Omental fat pad (tissue), 4 donors: ENCODE results near the gene SDK2. TPM values are rescaled to one million over a fixed set of nuclear protein-coding genes. Genes with fewer than 3 reads are reported as not detected.

Experiments
- ATAC-seq: fragments of 150-250 bp; one replicate; pipeline ENCODE4 v1.9.1; 2016; ENCODE audit warnings: mild to moderate bottlenecking, moderate library complexity; ENCODE audit not compliant: low FRiP score
- DNase-seq: peaks from one replicate; pipeline ENCODE4 v3.0.0-alpha.2; 2019; ENCODE audit warnings: low spot score
- CTCF ChIP-seq, 3 donors: fragments of 450-650 bp; IDR thresholded peaks; one replicate each; pipeline ENCODE4 v1.5.1; 2016 to 2017; ENCODE audit warnings: antibody characterized with exemption in 3 of 3, mild to moderate bottlenecking in 3 of 3, moderate library complexity in 2 of 3
- total RNA-seq, 4 donors: library from RNA; depleted of rRNA; stranded (reverse); fragments of >200 nt; gene quantifications; one replicate each; pipeline ENCODE4 v1.1.0, GENCODE V29; 2016

Gene SDK2
- total RNA-seq, 4 donors from 2014 or later, result 0.46 to 1.4 (median 0.64) TPM

GRCh38 chr17:73437826-73438225, 206.4 kb downstream of the SDK2 start:
- DNase-seq (no peak), ATAC-seq (no peak)
- TF ChIP-seq CTCF (IDR thresholded peaks at IDR 0.05), result no peak

GRCh38 chr17:73436954-73437353, 207.3 kb downstream of the SDK2 start:
- no peak for TF ChIP-seq CTCF (IDR thresholded peaks at IDR 0.05)
- no peak for ATAC-seq

GRCh38 chr17:73435412-73435811, 208.8 kb downstream of the SDK2 start:
- no peak for ATAC-seq
- TF ChIP-seq CTCF (IDR thresholded peaks at IDR 0.05), result no peak
- no peak for DNase-seq

More at GRCh38 chr17:73436954-73437353, 207.3 kb downstream of the SDK2 start:
- no peak for DNase-seq

- DNase-seq, result no peak
- TF ChIP-seq CTCF (IDR thresholded peaks at IDR 0.05), result no peak
- ATAC-seq, result no peak
Observed at GRCh38 chr17:73434154-73434553, 210.1 kb downstream of the SDK2 start.

- TF ChIP-seq CTCF (IDR thresholded peaks at IDR 0.05), result no peak
- ATAC-seq, result no peak
- no peak for DNase-seq
Observed at GRCh38 chr17:73433501-73433900, 210.7 kb downstream of the SDK2 start.

GRCh38 chr17:73432624-73433190, 211.5 kb downstream of the SDK2 start:
- TF ChIP-seq CTCF (IDR thresholded peaks at IDR 0.05), result no peak
- no peak for ATAC-seq
- DNase-seq, result no peak

- DNase-seq, result no peak
- no peak for TF ChIP-seq CTCF (IDR thresholded peaks at IDR 0.05)
- ATAC-seq, result peak; percentile 10
Observed at GRCh38 chr17:73431401-73432205, 212.6 kb downstream of the SDK2 start.
